ENCODE data around the gene CDCA4. TPM values are rescaled to one million over a fixed set of nuclear protein-coding genes. Genes with fewer than 3 reads are reported as not detected.

Gene CDCA4
- total and polyA plus RNA-seq, 4 donors: 7.1 to 16.6 (median 9.4) TPM

GRCh38 chr14:105059035-105059924 is 38.4 kb upstream of the CDCA4 start:
- no peaks in the 10 kb centered on the region for H3K36me3 ChIP-seq (ENCODE audit: control insufficient read depth, insufficient read depth, low read length)
- no peaks in the 10 kb centered on the region for H3K9me3 ChIP-seq (ENCODE audit: control insufficient read depth, insufficient read depth, low read length)
- H3K4me3 ChIP-seq (ENCODE audit: low read depth, low read length): no peak overlapping the region
- peak in 1 of 6 donors; percentile 43 for DNase-seq (ENCODE audit: low read depth in 4 of 6, low spot score in 6 of 6)
- H3K27ac ChIP-seq (ENCODE audit: low read depth, low read length): no peak overlapping the region
- H3K27me3 ChIP-seq (ENCODE audit: control insufficient read depth, insufficient read depth, low read length): peaks cover 2% of the 10 kb centered on the region
- peaks cover 33% of the 10 kb centered on the region for H3K4me1 ChIP-seq (ENCODE audit: control insufficient read depth, insufficient read depth, low read length)
- 64% methylated on average over 18 of the region's 22 CpGs for WGBS (ENCODE audit: insufficient coverage)

GRCh38 chr14:105058521-105059034 is 37.7 kb upstream of the CDCA4 start:
- H3K4me1 ChIP-seq (ENCODE audit: control insufficient read depth, insufficient read depth, low read length): peaks cover 33% of the 10 kb centered on the region
- WGBS (ENCODE audit: insufficient coverage): 78% methylated on average over 9 of the region's 14 CpGs
- no peak overlapping the region for H3K27ac ChIP-seq (ENCODE audit: low read depth, low read length)
- H3K9me3 ChIP-seq (ENCODE audit: control insufficient read depth, insufficient read depth, low read length): no peaks in the 10 kb centered on the region
- peaks cover 2% of the 10 kb centered on the region for H3K27me3 ChIP-seq (ENCODE audit: control insufficient read depth, insufficient read depth, low read length)
- no peak overlapping the region for H3K4me3 ChIP-seq (ENCODE audit: low read depth, low read length)
- no peaks in the 10 kb centered on the region for H3K36me3 ChIP-seq (ENCODE audit: control insufficient read depth, insufficient read depth, low read length)
- DNase-seq (ENCODE audit: low read depth in 4 of 6, low spot score in 6 of 6): no peak

GRCh38 chr14:105056303-105056831 is 35.5 kb upstream of the CDCA4 start:
- DNase-seq (ENCODE audit: low read depth in 4 of 6, low spot score in 6 of 6): no peak
- Histone ChIP-seq H3K27ac (ENCODE audit: low read depth, low read length) (no peak overlapping the region), H3K4me1 (ENCODE audit: control insufficient read depth, insufficient read depth, low read length) (peaks cover 27% of the 10 kb centered on the region), H3K4me3 (ENCODE audit: low read depth, low read length) (no peak overlapping the region), H3K27me3 (ENCODE audit: control insufficient read depth, insufficient read depth, low read length) (peaks cover 2% of the 10 kb centered on the region), H3K9me3 (ENCODE audit: control insufficient read depth, insufficient read depth, low read length) (no peaks in the 10 kb centered on the region), H3K36me3 (ENCODE audit: control insufficient read depth, insufficient read depth, low read length) (no peaks in the 10 kb centered on the region)
- WGBS (ENCODE audit: insufficient coverage): 45% methylated on average over 20 of the region's 22 CpGs

- H3K27me3 ChIP-seq (ENCODE audit: control insufficient read depth, insufficient read depth, low read length): peaks cover 2% of the 10 kb centered on the region
- no peak overlapping the region for H3K27ac ChIP-seq (ENCODE audit: low read depth, low read length)
- no peaks in the 10 kb centered on the region for H3K9me3 ChIP-seq (ENCODE audit: control insufficient read depth, insufficient read depth, low read length)
- peaks cover 21% of the 10 kb centered on the region for H3K4me1 ChIP-seq (ENCODE audit: control insufficient read depth, insufficient read depth, low read length)
- 67% methylated on average over 25 of the region's 33 CpGs for WGBS (ENCODE audit: insufficient coverage)
- DNase-seq (ENCODE audit: low read depth in 4 of 6, low spot score in 6 of 6): no peak
- H3K36me3 ChIP-seq (ENCODE audit: control insufficient read depth, insufficient read depth, low read length): no peaks in the 10 kb centered on the region
- H3K4me3 ChIP-seq (ENCODE audit: low read depth, low read length): no peak overlapping the region
These were observed 34.9 kb upstream of the CDCA4 start for GRCh38 chr14:105055736-105056302.

- Histone ChIP-seq H3K4me3 (ENCODE audit: low read depth, low read length) (no peak overlapping the region), H3K27me3 (ENCODE audit: control insufficient read depth, insufficient read depth, low read length) (peaks cover 2% of the 10 kb centered on the region), H3K4me1 (ENCODE audit: control insufficient read depth, insufficient read depth, low read length) (peaks cover 16% of the 10 kb centered on the region), H3K36me3 (ENCODE audit: control insufficient read depth, insufficient read depth, low read length) (no peaks in the 10 kb centered on the region), H3K9me3 (ENCODE audit: control insufficient read depth, insufficient read depth, low read length) (no peaks in the 10 kb centered on the region), H3K27ac (ENCODE audit: low read depth, low read length) (no peak overlapping the region)
- no peak for DNase-seq (ENCODE audit: low read depth in 4 of 6, low spot score in 6 of 6)
- WGBS (ENCODE audit: insufficient coverage): 61% methylated on average over 14 of the region's 15 CpGs
These were observed 34.5 kb upstream of the CDCA4 start for GRCh38 chr14:105055334-105055733.

- Histone ChIP-seq H3K4me1 (ENCODE audit: control insufficient read depth, insufficient read depth, low read length) (peaks cover 10% of the 10 kb centered on the region), H3K9me3 (ENCODE audit: control insufficient read depth, insufficient read depth, low read length) (no peaks in the 10 kb centered on the region), H3K27me3 (ENCODE audit: control insufficient read depth, insufficient read depth, low read length) (peaks cover 2% of the 10 kb centered on the region), H3K27ac (ENCODE audit: low read depth, low read length) (no peak overlapping the region), H3K4me3 (ENCODE audit: low read depth, low read length) (no peak overlapping the region), H3K36me3 (ENCODE audit: control insufficient read depth, insufficient read depth, low read length) (no peaks in the 10 kb centered on the region)
- WGBS (ENCODE audit: insufficient coverage): 86% methylated on average over 15 of the region's 15 CpGs
- DNase-seq (ENCODE audit: low read depth in 4 of 6, low spot score in 6 of 6): no peak
These were observed 33.1 kb upstream of the CDCA4 start for GRCh38 chr14:105053996-105054395.

GRCh38 chr14:105053421-105053820 is 32.5 kb upstream of the CDCA4 start:
- no peaks in the 10 kb centered on the region for H3K36me3 ChIP-seq (ENCODE audit: control insufficient read depth, insufficient read depth, low read length)
- H3K9me3 ChIP-seq (ENCODE audit: control insufficient read depth, insufficient read depth, low read length): no peaks in the 10 kb centered on the region
- H3K4me1 ChIP-seq (ENCODE audit: control insufficient read depth, insufficient read depth, low read length): peaks cover 4% of the 10 kb centered on the region
- 82% methylated on average over 1 of the region's 6 CpGs for WGBS (ENCODE audit: insufficient coverage)
- no peak overlapping the region for H3K27ac ChIP-seq (ENCODE audit: low read depth, low read length)
- H3K27me3 ChIP-seq (ENCODE audit: control insufficient read depth, insufficient read depth, low read length): peaks cover 2% of the 10 kb centered on the region
- DNase-seq (ENCODE audit: low read depth in 4 of 6, low spot score in 6 of 6): no peak
- H3K4me3 ChIP-seq (ENCODE audit: low read depth, low read length): no peak overlapping the region

- Histone ChIP-seq H3K27me3 (ENCODE audit: control insufficient read depth, insufficient read depth, low read length) (peaks cover 2% of the 10 kb centered on the region), H3K36me3 (ENCODE audit: control insufficient read depth, insufficient read depth, low read length) (no peaks in the 10 kb centered on the region), H3K4me3 (ENCODE audit: low read depth, low read length) (no peak overlapping the region), H3K4me1 (ENCODE audit: control insufficient read depth, insufficient read depth, low read length) (peaks cover 4% of the 10 kb centered on the region), H3K9me3 (ENCODE audit: control insufficient read depth, insufficient read depth, low read length) (no peaks in the 10 kb centered on the region), H3K27ac (ENCODE audit: low read depth, low read length) (no peak overlapping the region)
- WGBS (ENCODE audit: insufficient coverage): 71% methylated on average over 1 of the region's 4 CpGs
- DNase-seq (ENCODE audit: low read depth in 4 of 6, low spot score in 6 of 6): no peak
These were observed 31.2 kb upstream of the CDCA4 start for GRCh38 chr14:105052110-105052458.

GRCh38 chr14:105051182-105052109 is 30.6 kb upstream of the CDCA4 start:
- 91% methylated on average over 58 of the region's 59 CpGs for WGBS (ENCODE audit: insufficient coverage)
- H3K27me3 ChIP-seq (ENCODE audit: control insufficient read depth, insufficient read depth, low read length): peaks cover 2% of the 10 kb centered on the region
- no peaks in the 10 kb centered on the region for H3K36me3 ChIP-seq (ENCODE audit: control insufficient read depth, insufficient read depth, low read length)
- no peaks in the 10 kb centered on the region for H3K9me3 ChIP-seq (ENCODE audit: control insufficient read depth, insufficient read depth, low read length)
- peaks cover 4% of the 10 kb centered on the region for H3K4me1 ChIP-seq (ENCODE audit: control insufficient read depth, insufficient read depth, low read length)
- DNase-seq (ENCODE audit: low read depth in 4 of 6, low spot score in 6 of 6): no peak
- H3K27ac ChIP-seq (ENCODE audit: low read depth, low read length): no peak overlapping the region
- no peak overlapping the region for H3K4me3 ChIP-seq (ENCODE audit: low read depth, low read length)

All from spinal cord (tissue), 10 donors.